PFSK-1 (cell line): Measurements from ENCODE around the gene RCOR3.

ENCODE experiments used
- FOXP2 ChIP-seq: optimal IDR thresholded peaks from 2 replicates; pipeline ENCODE3; 2011; ENCODE audit warnings: borderline replicate concordance, control low read depth, inconsistent platforms; ENCODE audit not compliant: insufficient read depth; ENCODE audit errors: extremely low read length, extremely low read depth
- POLR2AphosphoS5 ChIP-seq: IDR thresholded peaks from 2 replicates; pipeline ENCODE4 v1.6.1; 2012; ENCODE audit warnings: low read depth, mild to moderate bottlenecking, control low read depth, low read length, moderate library complexity
- SIN3A ChIP-seq: IDR thresholded peaks from 2 replicates; pipeline ENCODE4 v1.6.1; 2012; ENCODE audit warnings: mild to moderate bottlenecking, low read length, moderate library complexity, borderline replicate concordance; ENCODE audit not compliant: insufficient read depth
- TAF1 ChIP-seq: IDR thresholded peaks from 2 replicates; pipeline ENCODE4 v1.6.1; 2012; ENCODE audit warnings: low read length, control low read depth, borderline replicate concordance; ENCODE audit not compliant: insufficient read depth
- TF ChIP-seq, protein P1 (sequence below), 2 experiments: IDR thresholded peaks; 2 replicates each; pipeline versions ENCODE4 v1.6.1 to v1.8.0; 2011 to 2012; ENCODE audit warnings: low read depth in 2 of 2, low read length in 2 of 2, control low read depth in 1 of 2, inconsistent platforms in 1 of 2, mild to moderate bottlenecking in 1 of 2, moderate library complexity in 1 of 2; ENCODE audit not compliant: insufficient read depth in 1 of 2

RCOR3 gene

DNA sequence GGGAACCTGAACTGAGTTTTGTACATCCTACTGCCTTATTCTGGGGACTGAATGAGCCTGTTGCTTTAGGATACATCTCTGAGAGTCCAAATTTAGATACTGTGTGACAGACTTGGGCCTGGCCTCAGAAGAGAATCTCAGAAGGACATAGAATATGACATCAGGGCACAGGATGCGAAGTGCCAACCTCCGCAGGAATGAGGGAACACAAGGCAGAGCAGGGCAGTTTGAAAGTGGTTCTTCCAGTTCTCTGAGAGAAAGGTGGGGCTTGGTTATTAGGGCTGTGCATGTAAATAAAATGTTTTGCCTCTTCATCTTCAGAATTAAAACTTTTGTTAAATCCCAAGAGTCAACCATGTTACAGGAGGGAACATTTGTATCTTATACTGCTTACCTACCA is 90.6 kb downstream of the RCOR3 start:
- TF ChIP-seq, protein P1, sequence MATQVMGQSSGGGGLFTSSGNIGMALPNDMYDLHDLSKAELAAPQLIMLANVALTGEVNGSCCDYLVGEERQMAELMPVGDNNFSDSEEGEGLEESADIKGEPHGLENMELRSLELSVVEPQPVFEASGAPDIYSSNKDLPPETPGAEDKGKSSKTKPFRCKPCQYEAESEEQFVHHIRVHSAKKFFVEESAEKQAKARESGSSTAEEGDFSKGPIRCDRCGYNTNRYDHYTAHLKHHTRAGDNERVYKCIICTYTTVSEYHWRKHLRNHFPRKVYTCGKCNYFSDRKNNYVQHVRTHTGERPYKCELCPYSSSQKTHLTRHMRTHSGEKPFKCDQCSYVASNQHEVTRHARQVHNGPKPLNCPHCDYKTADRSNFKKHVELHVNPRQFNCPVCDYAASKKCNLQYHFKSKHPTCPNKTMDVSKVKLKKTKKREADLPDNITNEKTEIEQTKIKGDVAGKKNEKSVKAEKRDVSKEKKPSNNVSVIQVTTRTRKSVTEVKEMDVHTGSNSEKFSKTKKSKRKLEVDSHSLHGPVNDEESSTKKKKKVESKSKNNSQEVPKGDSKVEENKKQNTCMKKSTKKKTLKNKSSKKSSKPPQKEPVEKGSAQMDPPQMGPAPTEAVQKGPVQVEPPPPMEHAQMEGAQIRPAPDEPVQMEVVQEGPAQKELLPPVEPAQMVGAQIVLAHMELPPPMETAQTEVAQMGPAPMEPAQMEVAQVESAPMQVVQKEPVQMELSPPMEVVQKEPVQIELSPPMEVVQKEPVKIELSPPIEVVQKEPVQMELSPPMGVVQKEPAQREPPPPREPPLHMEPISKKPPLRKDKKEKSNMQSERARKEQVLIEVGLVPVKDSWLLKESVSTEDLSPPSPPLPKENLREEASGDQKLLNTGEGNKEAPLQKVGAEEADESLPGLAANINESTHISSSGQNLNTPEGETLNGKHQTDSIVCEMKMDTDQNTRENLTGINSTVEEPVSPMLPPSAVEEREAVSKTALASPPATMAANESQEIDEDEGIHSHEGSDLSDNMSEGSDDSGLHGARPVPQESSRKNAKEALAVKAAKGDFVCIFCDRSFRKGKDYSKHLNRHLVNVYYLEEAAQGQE (IDR thresholded peaks at IDR 0.05; ENCODE audit: insufficient read depth in 1 of 2, low read depth in 2 of 2, low read length in 2 of 2), result no peak
- TF ChIP-seq SIN3A (no peak), FOXP2 (no peak), TAF1 (no peak), POLR2AphosphoS5 (no peak)

DNA sequence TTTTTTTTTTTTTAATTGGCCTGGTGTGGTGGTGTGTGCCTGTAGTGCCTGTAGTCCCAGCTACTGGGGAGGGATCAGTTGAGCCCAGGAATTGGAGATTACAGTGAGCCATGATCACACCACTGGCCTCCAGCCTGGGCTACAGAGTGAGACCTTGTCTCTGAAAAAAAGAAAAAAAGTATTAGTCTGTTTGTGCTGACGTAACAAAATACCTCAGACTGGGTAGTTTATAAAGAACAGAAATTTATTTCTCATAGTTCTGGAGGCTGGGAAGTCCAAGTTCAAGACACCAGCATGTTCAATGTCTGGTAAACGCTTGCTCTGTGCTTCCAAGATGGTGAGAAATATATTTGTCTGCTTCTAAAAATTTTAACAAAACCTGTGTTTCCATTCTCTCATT is 93.3 kb downstream of the RCOR3 start:
- no peak for TF ChIP-seq FOXP2
- TF ChIP-seq, protein P1 (IDR thresholded peaks at IDR 0.05; ENCODE audit: insufficient read depth in 1 of 2, low read depth in 2 of 2, low read length in 2 of 2), result no peak
- no peak for TF ChIP-seq SIN3A
- TF ChIP-seq TAF1, result no peak
- TF ChIP-seq POLR2AphosphoS5, result no peak

DNA sequence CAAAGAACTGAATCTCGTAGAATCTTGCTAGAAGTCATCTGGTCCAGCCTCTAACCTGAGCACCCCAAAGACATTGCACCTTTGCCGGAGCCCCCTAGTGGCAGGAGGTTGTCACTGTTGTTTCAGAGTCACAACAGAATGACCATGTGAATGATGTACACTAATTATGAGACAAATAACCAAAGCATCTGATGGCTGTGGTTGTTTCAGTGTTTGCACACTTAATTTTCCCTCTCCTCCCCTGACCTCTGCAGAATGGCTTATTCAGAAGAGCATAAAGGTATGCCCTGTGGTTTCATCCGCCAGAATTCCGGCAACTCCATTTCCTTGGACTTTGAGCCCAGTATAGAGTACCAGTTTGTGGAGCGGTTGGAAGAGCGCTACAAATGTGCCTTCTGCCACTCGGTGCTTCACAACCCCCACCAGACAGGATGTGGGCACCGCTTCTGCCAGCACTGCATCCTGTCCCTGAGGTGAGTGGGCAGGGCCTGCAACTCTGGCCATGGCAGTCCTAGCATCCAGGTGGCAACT is 93.9 kb downstream of the RCOR3 start:
- no peak for TF ChIP-seq SIN3A
- TF ChIP-seq POLR2AphosphoS5, result no peak
- no peak for TF ChIP-seq TAF1
- TF ChIP-seq FOXP2, result no peak
- TF ChIP-seq, protein P1 (IDR thresholded peaks at IDR 0.05; ENCODE audit: insufficient read depth in 1 of 2, low read depth in 2 of 2, low read length in 2 of 2), result no peak

DNA sequence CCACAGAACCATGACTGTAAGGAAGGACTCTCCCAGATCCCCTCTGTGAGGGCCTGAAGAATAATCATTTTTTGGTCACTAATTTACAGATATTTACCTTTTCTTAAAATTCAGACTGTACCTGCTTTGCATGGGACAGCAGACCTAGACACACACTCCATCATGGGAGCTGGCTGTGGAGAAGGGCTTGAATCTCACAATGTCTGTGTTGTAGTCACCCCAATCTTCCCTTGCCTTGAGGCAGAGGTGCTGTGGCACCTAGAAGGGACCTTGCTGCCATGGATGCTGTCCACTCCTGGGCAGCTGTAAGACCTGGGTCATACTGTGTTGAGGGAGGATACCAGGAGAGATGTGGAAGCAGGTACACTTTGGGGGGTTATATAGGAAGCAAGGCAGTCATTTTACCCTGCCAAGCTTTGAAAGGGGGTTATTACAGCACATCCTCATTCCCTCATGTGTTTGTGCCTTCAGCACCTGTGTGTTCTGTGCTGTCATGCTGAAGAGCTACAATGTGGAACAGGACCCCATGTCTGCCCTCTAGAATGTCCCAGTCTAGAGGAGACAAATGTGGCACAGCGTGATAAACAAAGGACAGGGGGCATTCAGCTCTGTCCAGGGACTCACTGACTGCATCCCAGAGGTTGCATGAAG is 94.5 kb downstream of the RCOR3 start:
- TF ChIP-seq, protein P1 (IDR thresholded peaks at IDR 0.05; ENCODE audit: insufficient read depth in 1 of 2, low read depth in 2 of 2, low read length in 2 of 2), result no peak
- TF ChIP-seq POLR2AphosphoS5 (no peak), TAF1 (no peak), SIN3A (no peak), FOXP2 (no peak)
